GM13976 (cell line): Measurements from ENCODE around the gene LIPE.

ENCODE experiments used
- DNase-seq: peaks from one replicate; pipeline ENCODE4 v3.0.0; 2012; ENCODE audit warnings: low spot score
- CTCF ChIP-seq: IDR thresholded peaks from 2 replicates; pipeline ENCODE4 v1.5.1; 2012; ENCODE audit warnings: borderline replicate concordance, mild to moderate bottlenecking; ENCODE audit not compliant: insufficient read depth; ENCODE audit errors: extremely low read depth, missing control alignments, control extremely low read depth
- in situ Hi-C: fragments of 300-500 bp; cut with MboI; formaldehyde crosslinking; loops from one replicate; pipeline ENCODE4 v1.12.0; 2022; ENCODE audit warnings: low sequenced_read_pairs, mixed read lengths, inconsistent platforms; ENCODE audit not compliant: unreplicated experiment

The LIPE gene

GRCh38 chr19:42423462-42424344, 3.5 kb downstream of the LIPE start:
- DNase-seq = peak; percentile 98
- TF ChIP-seq CTCF = no peak
- in situ Hi-C loops = no loop called here

- in situ Hi-C loops = no loop called here
- DNase-seq = peak; percentile 64
- no peak for TF ChIP-seq CTCF
These were observed 4.2 kb downstream of the LIPE start for GRCh38 chr19:42422901-42423461.

- TF ChIP-seq CTCF = no peak
- peak; percentile 59 for DNase-seq
- in situ Hi-C loops = no loop called here
These were observed 4.9 kb downstream of the LIPE start for GRCh38 chr19:42422092-42422900.

GRCh38 chr19:42421591-42422031, 5.6 kb downstream of the LIPE start:
- no peak for DNase-seq
- TF ChIP-seq CTCF = no peak
- in situ Hi-C loops = no loop called here

- TF ChIP-seq CTCF = no peak
- in situ Hi-C loops = no loop called here
These were observed 6.1 kb downstream of the LIPE start for GRCh38 chr19:42421101-42421500.

GRCh38 chr19:42420055-42420544, 7.1 kb downstream of the LIPE start:
- TF ChIP-seq CTCF = peak; percentile 89
- peak; percentile 89 for DNase-seq
- in situ Hi-C loops = no loop called here

More at GRCh38 chr19:42421101-42421500, 6.1 kb downstream of the LIPE start:
- no peak for DNase-seq
